ENCODE measurements around the gene AUTS2.

GRCh38 chr7:69749994-69750393, 151.7 kb downstream of the AUTS2 start:
- no peak for TF ChIP-seq POLR2A (IDR thresholded peaks at IDR 0.05)
- no peak for TF ChIP-seq CTCF (IDR thresholded peaks at IDR 0.05 in 8 of 11, conservative IDR thresholded peaks at IDR 0.05 in 3 of 11)
- no peak for TF ChIP-seq POLR2AphosphoS5 (IDR thresholded peaks at IDR 0.05)

Data from spleen (tissue), 7 donors.